ENCODE measurements around the gene CENPS. TPM values are rescaled to one million over a fixed set of nuclear protein-coding genes. Genes with fewer than 3 reads are reported as not detected.

Gene CENPS
- 22.1 and 23.4 TPM in 2 replicates for total RNA-seq

DNA sequence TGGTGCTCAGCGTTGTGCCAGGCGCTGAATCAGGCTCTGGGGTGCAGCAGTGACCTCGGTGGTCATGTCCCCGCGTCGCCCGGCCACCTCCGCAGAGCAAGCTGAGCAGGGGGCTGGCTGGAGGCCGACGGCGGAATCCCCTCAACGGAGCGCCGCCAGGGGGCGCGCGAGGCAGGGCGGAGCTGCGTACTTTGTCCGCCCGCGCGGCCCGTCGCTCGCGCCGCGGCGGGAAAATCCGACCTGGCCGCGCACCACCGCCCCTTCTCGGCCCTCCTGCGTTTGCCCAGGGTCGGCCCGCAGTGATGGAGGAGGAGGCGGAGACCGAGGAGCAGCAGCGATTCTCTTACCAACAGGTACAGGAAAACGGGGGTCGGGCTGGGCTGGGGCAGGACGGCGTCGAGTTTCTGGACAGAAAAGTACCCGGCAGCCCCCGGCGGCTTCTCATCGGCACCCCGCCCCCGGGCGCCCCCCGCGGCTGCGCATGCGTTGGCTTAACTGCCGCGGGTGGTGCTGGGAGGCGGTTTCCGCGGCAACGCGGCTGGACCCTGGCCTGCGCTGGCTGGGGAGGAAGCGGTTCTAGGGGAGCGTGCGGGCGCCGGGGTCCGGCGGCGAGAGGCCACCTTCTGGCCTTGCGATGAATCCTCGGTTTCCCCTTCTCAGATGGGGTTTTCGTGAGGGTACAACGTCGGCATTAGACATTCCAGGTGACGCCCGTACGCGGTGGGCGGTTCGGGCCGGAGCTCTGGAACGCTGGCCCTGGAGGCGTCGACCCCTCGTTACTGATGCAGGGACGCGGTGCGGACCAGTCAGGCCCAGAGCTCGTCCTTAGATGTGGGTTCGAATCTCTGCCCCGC lies at the start of gene CENPS:
Gene CENPS, plus strand, starts transcription at position 218 of the 854 bp plus-strand sequence. Its CDS starts 85 bp downstream, at position 303.
- intact Hi-C loops (cut with micrococcal nuclease), result loop anchor here (1.0 kb wide), 4 partner anchors 32 to 520 kb away; partner anchors contain the start of genes CTNNBIP1 and DFFA
- Mint-ChIP-seq H3K27me3 (ENCODE audit: insufficient read depth) (no peaks in the 10 kb centered on the region), H3K4me1 (ENCODE audit: low read depth) (peaks cover 24% of the 10 kb centered on the region), H3K4me3 (peak within 1 kb of the TSS; percentile 92), H3K9me3 (no peaks in the 10 kb centered on the region), H3K27ac (peak within 1 kb of the TSS; percentile 92), H3K36me3 (ENCODE audit: low read depth) (no peaks in the 10 kb centered on the region)
- DNase-seq (ENCODE audit: low spot score), result peak; percentile 86

DNA sequence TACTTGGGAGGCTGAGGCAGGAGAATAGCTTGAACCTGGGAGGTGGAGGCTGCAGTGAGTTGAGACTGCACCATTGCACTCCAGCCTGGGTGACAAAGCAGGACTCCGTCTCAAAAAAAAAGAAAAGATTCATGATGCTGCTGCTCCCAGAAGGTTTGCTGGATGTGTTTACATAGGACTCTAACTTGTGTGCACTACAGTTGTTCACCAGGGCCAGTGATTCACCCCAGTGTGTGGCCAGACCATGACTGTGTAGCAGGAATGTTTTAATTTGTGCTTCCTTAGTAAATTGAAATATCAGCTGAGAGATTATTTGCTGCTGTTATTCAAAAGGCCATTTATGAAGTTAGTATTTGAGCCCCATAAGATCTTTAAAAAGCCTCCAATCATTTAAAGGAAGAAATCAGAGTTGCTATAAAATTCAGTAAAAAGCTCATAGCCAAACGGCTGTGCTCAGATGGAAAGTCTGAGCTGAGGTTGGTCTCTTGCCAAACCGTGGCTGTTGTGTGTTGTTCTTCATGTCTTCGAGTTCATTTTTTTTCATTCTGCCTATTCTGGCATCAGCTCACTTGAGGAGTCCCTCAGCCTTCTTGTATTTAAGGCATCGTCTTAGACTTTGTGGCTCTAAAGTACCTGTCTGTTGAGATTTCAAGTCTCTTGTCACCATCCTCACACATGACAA lies 49.5 kb upstream of the CENPS start:
- Mint-ChIP-seq H3K27ac (no peak overlapping the region), H3K4me3 (no peak overlapping the region), H3K4me1 (ENCODE audit: low read depth) (no peaks in the 10 kb centered on the region), H3K36me3 (ENCODE audit: low read depth) (peaks cover 2% of the 10 kb centered on the region), H3K27me3 (ENCODE audit: insufficient read depth) (no peaks in the 10 kb centered on the region), H3K9me3 (no peaks in the 10 kb centered on the region)
- DNase-seq (ENCODE audit: low spot score), result no peak
- intact Hi-C loops (cut with micrococcal nuclease), result no loop called here

DNA sequence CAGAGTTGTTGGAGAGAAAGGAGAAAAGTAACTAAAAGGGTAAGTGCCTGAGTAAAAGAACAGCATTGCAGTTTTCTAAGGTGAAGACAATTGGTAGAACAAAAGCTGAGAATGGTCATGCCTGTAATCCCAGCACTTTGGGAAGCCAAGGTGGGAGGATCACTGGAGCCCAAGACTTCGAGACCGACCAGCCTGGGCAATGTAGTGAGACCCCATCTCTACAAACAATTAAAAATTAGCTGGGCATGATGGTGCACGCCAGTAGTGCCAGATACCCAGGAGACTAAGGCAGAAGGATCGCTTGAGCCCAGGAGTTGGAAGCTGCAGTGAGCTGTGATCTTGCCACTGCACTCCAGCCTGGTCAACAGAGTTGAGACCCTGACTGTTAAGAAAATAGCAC lies 46.6 kb upstream of the CENPS start:
- Mint-ChIP-seq H3K9me3 (no peaks in the 10 kb centered on the region), H3K36me3 (ENCODE audit: low read depth) (no peaks in the 10 kb centered on the region), H3K27ac (no peak overlapping the region), H3K4me1 (ENCODE audit: low read depth) (peaks cover 10% of the 10 kb centered on the region), H3K4me3 (no peak overlapping the region), H3K27me3 (ENCODE audit: insufficient read depth) (no peaks in the 10 kb centered on the region)
- intact Hi-C loops (cut with micrococcal nuclease), result no loop called here
- no peak for DNase-seq (ENCODE audit: low spot score)

DNA sequence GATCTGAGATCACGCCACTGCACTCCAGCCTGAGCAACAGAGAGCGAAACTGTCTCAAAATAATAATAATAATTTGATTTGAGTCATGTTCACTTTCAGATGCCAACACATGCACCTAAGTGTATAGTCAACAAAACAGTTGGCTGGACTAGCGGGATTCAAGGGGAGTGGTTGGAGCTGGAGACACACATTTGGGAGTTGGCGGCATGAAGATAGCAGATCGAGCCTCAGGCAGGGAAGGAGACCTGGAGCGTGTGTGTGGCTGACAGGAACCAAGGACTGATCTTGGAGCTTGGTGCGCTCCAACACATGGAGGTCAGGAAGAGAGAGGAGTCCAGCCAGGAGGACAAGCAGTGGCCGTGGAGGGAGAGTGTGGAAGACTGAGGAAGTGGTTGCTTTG lies 46.0 kb upstream of the CENPS start:
- no peak for DNase-seq (ENCODE audit: low spot score)
- intact Hi-C loops (cut with micrococcal nuclease), result no loop called here
- Mint-ChIP-seq H3K4me1 (ENCODE audit: low read depth) (peaks cover 10% of the 10 kb centered on the region), H3K27ac (peak overlapping the region; percentile 31), H3K36me3 (ENCODE audit: low read depth) (no peaks in the 10 kb centered on the region), H3K9me3 (no peaks in the 10 kb centered on the region), H3K4me3 (no peak overlapping the region), H3K27me3 (ENCODE audit: insufficient read depth) (no peaks in the 10 kb centered on the region)

DNA sequence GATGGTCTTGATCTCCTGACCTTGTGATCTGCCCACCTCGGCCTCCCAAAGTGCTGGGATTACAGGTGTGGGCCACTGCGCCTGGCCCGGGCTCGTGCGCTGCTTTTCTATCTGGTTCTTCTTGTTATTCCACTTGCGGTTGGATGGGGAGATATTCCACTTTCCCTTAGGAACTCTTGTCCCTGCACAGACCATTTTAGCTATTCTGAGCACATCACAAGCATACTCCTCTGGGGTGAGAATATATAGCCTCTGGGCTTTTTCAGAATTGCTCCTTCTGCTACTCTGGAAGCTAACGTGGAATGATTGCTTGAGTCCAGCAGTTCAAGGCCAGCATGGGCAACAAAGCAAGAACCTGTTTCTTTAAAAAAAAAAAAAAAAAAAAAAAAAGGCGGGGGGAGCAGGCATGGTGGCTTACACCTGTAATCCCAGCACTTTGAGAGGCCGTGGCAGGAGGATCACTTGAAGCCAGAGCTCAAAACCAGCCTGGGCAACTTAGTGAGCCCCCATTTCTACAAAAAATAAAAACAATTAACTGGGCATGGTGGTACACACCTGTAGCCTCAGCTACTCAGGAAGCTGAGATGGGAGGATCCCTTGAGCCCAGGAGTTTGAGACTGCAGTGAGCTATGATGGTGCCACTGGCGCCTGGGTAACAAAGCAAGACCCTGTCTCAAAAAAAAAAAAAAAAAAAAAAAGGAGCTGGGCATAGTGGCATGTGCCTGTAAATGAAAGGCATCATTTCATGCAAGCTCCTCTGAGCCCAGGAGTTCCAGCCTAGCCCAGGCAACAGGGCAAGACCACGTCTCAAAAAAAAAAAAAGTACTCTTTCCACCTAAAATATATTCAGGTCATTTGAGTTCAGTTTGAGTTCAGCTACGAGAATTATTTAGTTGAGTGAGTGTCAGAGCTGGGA lies 43.2 kb upstream of the CENPS start:
- H3K27me3 Mint-ChIP-seq (ENCODE audit: insufficient read depth), result no peaks in the 10 kb centered on the region
- peaks cover 10% of the 10 kb centered on the region for H3K4me1 Mint-ChIP-seq (ENCODE audit: low read depth)
- no peak overlapping the region for H3K4me3 Mint-ChIP-seq
- no peaks in the 10 kb centered on the region for H3K9me3 Mint-ChIP-seq
- DNase-seq (ENCODE audit: low spot score), result no peak
- H3K27ac Mint-ChIP-seq, result no peak overlapping the region
- intact Hi-C loops (cut with micrococcal nuclease), result no loop called here
- H3K36me3 Mint-ChIP-seq (ENCODE audit: low read depth), result no peaks in the 10 kb centered on the region

DNA sequence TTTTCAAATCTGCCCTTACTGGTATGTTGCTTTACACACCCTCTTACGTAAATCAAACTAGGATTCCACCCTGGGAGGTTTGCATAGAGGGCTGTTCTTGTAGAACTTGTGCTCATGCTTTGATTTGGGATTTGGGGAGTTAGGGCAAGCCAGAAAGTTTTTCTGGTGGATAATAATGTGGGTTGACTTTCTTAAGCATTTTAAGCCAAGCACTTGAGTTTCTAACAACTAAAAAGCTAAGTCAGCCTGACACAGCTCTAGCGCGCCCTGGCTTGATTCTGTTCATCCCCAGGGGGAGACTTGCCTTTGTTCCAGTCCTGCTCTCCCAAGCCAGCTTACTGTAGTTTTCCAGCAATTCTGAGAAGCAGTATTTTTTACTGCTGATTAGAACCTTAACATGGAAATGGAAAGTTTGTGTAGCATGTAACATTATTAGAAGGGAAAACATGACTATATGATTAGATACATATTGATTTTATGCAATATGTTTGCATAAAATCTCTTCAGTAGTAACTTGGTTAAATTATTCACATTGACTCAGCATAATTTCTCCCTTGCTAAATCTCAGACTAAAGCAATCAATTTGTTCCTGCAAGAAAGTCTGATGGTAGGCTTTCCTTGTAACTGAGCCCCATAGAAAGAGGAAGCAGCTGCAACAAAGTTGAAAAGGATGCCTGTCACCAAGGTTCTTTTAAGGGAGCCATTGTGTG lies 42.4 kb upstream of the CENPS start:
- no peaks in the 10 kb centered on the region for H3K36me3 Mint-ChIP-seq (ENCODE audit: low read depth)
- intact Hi-C loops (cut with micrococcal nuclease), result loop anchor here (1.0 kb wide), 1 partner anchor 10 kb away; no protein-coding TSS in a partner anchor
- DNase-seq (ENCODE audit: low spot score), result no peak
- peaks cover 10% of the 10 kb centered on the region for H3K4me1 Mint-ChIP-seq (ENCODE audit: low read depth)
- no peak overlapping the region for H3K27ac Mint-ChIP-seq
- H3K27me3 Mint-ChIP-seq (ENCODE audit: insufficient read depth), result no peaks in the 10 kb centered on the region
- no peaks in the 10 kb centered on the region for H3K9me3 Mint-ChIP-seq
- no peak overlapping the region for H3K4me3 Mint-ChIP-seq

DNA sequence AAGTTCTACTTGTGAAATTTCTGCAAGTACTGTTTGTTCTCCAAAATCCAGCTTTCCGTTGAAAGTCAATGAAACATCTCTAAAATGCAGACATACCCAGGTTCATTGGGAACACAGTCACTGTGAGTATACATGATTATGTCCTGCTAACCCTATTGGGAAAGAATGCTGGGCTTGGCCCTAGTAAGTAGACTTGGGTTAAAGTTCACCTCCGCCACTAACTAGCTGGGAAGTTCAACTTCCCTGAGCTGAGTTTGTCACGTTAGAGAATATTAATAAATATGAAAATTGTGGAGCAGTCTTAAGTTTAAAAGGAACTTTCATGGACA lies 41.9 kb upstream of the CENPS start:
- Mint-ChIP-seq H3K27me3 (ENCODE audit: insufficient read depth) (no peaks in the 10 kb centered on the region), H3K9me3 (no peaks in the 10 kb centered on the region), H3K4me3 (no peak overlapping the region), H3K4me1 (ENCODE audit: low read depth) (peaks cover 10% of the 10 kb centered on the region), H3K36me3 (ENCODE audit: low read depth) (no peaks in the 10 kb centered on the region), H3K27ac (peak overlapping the region; percentile 58)
- no peak for DNase-seq (ENCODE audit: low spot score)
- intact Hi-C loops (cut with micrococcal nuclease), result loop anchor here (1.0 kb wide), 1 partner anchor 10 kb away; no protein-coding TSS in a partner anchor

DNA sequence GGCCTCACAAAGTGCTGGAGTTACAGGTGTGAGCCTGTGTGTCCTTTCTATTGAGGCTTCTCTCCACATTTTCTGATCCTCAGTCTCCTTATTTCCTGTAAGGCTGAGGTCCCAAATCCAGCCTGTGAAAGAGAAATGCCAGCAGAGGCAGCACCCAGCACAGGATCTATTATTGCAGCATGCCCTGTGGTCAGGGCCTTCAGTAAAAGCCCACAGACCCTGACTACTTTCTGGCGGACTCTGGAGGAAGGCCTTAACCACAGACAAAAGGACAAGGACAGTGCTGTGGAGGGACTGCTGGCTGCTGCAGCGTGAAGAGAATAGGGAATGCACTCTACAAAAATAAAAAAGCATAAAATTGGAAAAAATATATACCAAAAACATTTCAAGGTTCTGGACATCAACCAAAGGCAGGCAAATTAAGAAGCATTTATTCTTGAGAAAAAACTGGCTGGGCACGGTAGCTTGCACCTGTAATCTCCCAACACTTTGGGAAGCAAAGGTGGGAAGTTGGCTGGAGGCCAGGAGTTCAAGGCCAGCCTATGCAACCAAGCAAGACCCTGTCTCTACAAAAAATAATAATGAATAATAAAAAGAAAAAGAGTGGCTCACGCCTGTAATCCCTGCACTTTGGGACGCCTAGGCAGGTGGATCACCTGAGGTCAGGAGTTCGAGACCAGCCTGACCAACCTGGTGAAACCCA lies 40.8 kb upstream of the CENPS start:
- no peak for DNase-seq (ENCODE audit: low spot score)
- H3K9me3 Mint-ChIP-seq, result peaks cover 8% of the 10 kb centered on the region
- H3K27me3 Mint-ChIP-seq (ENCODE audit: insufficient read depth), result no peaks in the 10 kb centered on the region
- H3K36me3 Mint-ChIP-seq (ENCODE audit: low read depth), result no peaks in the 10 kb centered on the region
- intact Hi-C loops (cut with micrococcal nuclease), result no loop called here
- H3K4me1 Mint-ChIP-seq (ENCODE audit: low read depth), result peaks cover 10% of the 10 kb centered on the region
- H3K4me3 Mint-ChIP-seq, result no peak overlapping the region
- H3K27ac Mint-ChIP-seq, result no peak overlapping the region

DNA sequence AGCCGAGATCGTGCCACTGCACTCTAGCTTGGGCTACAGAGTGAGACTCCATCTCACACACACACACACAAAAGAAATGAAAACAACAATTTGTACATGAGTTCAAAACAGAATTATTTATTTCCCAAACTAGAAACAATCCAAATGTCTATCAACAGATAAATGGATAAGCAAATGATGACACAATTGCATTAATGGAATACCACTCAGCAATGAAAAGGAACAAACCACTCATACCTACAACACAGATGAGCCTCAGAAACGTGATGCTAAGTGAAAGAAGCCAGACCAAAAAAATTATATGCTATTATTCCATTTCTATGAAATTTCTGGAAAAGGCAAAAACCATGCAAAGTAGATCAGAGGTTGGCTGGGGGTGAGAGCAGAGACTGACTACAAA lies 33.4 kb upstream of the CENPS start:
- Mint-ChIP-seq H3K36me3 (ENCODE audit: low read depth) (peaks cover 11% of the 10 kb centered on the region), H3K4me3 (peak overlapping the region; percentile 58), H3K27me3 (ENCODE audit: insufficient read depth) (no peaks in the 10 kb centered on the region), H3K9me3 (peaks cover 8% of the 10 kb centered on the region), H3K27ac (no peak overlapping the region), H3K4me1 (ENCODE audit: low read depth) (peaks cover 20% of the 10 kb centered on the region)
- DNase-seq (ENCODE audit: low spot score), result no peak
- intact Hi-C loops (cut with micrococcal nuclease), result loop anchor here (5.0 kb wide), 1 partner anchor 1495 kb away; no protein-coding TSS in a partner anchor

DNA sequence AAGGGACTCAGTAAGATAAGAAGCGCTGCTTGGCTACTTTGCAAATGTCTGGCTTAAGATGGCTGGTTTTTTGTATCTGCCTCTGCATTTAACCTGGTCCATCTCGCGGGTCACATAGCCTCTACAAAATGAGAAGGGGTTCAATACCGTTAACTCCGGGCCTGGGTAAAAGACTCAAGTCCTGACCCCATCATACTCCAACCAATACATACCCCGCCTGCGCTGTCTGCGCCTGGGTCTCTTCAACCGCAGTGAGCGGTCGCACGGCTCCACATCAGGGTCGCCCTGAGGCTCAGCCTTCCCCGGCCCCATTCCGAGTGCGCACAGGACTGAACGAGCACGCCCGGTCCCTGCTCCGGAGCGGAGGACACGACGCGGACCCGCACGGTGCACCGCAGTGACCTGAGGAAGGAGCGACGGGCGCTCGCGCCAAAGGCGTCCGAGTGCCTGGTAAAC lies 31.9 kb upstream of the CENPS start:
- intact Hi-C loops (cut with micrococcal nuclease), result loop anchor here (1.0 to 5.0 kb wide), 9 partner anchors 10 to 1496 kb away; partner anchors contain the start of genes CENPS, CTNNBIP1, DFFA and KIF1B
- H3K27me3 Mint-ChIP-seq (ENCODE audit: insufficient read depth), result no peaks in the 10 kb centered on the region
- H3K27ac Mint-ChIP-seq, result peak overlapping the region; percentile 73
- peaks cover 20% of the 10 kb centered on the region for H3K4me1 Mint-ChIP-seq (ENCODE audit: low read depth)
- no peak for DNase-seq (ENCODE audit: low spot score)
- peaks cover 14% of the 10 kb centered on the region for H3K36me3 Mint-ChIP-seq (ENCODE audit: low read depth)
- H3K9me3 Mint-ChIP-seq, result peaks cover 8% of the 10 kb centered on the region
- H3K4me3 Mint-ChIP-seq, result peak overlapping the region; percentile 87

DNA sequence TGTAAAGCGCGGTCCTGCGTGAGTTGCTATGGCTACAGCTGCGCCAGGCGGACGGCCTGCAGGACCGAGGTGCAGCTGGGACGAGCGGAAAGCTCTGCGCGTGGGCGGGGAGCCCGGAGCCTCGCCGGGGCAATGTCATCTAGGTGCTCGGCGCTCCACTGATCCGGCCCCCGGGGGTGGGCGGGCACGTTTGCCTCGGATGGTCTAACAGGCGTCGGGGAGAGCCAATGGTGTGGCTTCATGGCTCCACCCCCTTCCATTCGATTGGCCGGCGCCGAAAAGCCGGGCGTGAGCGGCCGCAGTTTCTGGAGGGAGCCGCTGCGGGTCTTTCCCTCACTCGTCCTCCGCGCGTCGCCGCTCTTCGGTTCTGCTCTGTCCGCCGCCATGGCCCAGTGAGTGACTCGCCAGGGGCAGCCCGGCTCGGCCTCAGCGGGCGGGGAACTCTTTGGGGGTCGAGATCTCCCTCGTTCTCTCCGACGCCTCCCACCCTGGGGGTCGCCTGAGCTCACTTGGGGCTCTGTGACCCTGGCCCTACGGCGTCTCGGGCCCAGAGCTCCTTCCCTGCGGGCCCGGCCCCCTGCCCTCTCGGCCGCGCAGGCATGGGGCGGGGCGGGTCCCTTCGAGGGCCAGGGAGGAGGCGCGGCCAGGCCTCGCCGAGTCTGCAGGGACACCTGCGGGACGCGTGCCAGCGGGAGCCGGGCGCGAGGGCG lies 31.3 kb upstream of the CENPS start, which contains the start of gene PGD:
Gene PGD, plus strand, starts transcription at position 331 of the 710 bp plus-strand sequence. Its CDS starts 54 bp downstream, at position 385.
- Mint-ChIP-seq H3K4me3 (peak within 1 kb of the TSS; percentile 92), H3K4me1 (ENCODE audit: low read depth) (peaks cover 25% of the 10 kb centered on the region), H3K27ac (peak within 1 kb of the TSS; percentile 77), H3K27me3 (ENCODE audit: insufficient read depth) (no peaks in the 10 kb centered on the region), H3K36me3 (ENCODE audit: low read depth) (peaks cover 18% of the 10 kb centered on the region), H3K9me3 (peaks cover 5% of the 10 kb centered on the region)
- intact Hi-C loops (cut with micrococcal nuclease), result loop anchor here (1.0 to 5.0 kb wide), 9 partner anchors 11 to 1497 kb away; partner anchors contain the start of genes CENPS, CTNNBIP1, DFFA and KIF1B
- DNase-seq (ENCODE audit: low spot score), result peak; percentile 98
